ENCODE results near the gene FAM107B.

GRCh38 chr10:14529351-14529750 is 245.3 kb downstream of the FAM107B start:
- no peak for TF ChIP-seq POLR2A (IDR thresholded peaks at IDR 0.05)
- no peak for TF ChIP-seq POLR2AphosphoS5 (IDR thresholded peaks at IDR 0.05)
- TF ChIP-seq CTCF (IDR thresholded peaks at IDR 0.05) = no peak

Measured in suprapubic skin (tissue), 4 donors.